Neural progenitor cell (in vitro differentiated cells): ENCODE data around the gene CASP3. TPM values are rescaled to one million over a fixed set of nuclear protein-coding genes. Genes with fewer than 3 reads are reported as not detected.

ENCODE experiments used
- DNase-seq: peaks from one replicate; pipeline ENCODE4 v3.0.0-alpha.2; 2016; ENCODE audit warnings: low spot score
- H2AFZ ChIP-seq: fragments of 200-600 bp; sonication (generic); replicated peaks from 2 replicates; pipeline ENCODE4 v1.6.1; 2016; ENCODE audit warnings: antibody characterized with exemption
- H3F3A ChIP-seq: fragments of 200-600 bp; sonication (generic); 2 replicates; pipeline ENCODE4 v1.6.1; 2016; ENCODE audit warnings: antibody characterized with exemption, low read depth
- H3K27ac ChIP-seq: fragments of 200-600 bp; sonication (generic); 2 replicates; pipeline ENCODE4 v1.5.1; 2016; ENCODE audit warnings: mild to moderate bottlenecking
- H3K27me3 ChIP-seq: fragments of 200-600 bp; sonication (generic); 2 replicates; pipeline ENCODE4 v1.6.1; 2016; ENCODE audit warnings: mild to moderate bottlenecking, moderate library complexity
- H3K36me3 ChIP-seq: fragments of 200-600 bp; sonication (generic); 2 replicates; pipeline ENCODE4 v1.5.1; 2016
- H3K4me1 ChIP-seq: fragments of 200-600 bp; sonication (generic); 2 replicates; pipeline ENCODE4 v1.6.1; 2016; ENCODE audit warnings: mixed run types
- H3K4me2 ChIP-seq: fragments of 200-600 bp; sonication (generic); 2 replicates; pipeline ENCODE4 v1.6.1; 2016
- H3K4me3 ChIP-seq: fragments of 200-600 bp; sonication (generic); 2 replicates; pipeline ENCODE4 v1.5.1; 2016
- H3K79me2 ChIP-seq: fragments of 200-600 bp; sonication (generic); 2 replicates; pipeline ENCODE4 v1.6.1; 2016; ENCODE audit warnings: low read depth
- H3K9ac ChIP-seq: fragments of 200-600 bp; sonication (generic); 2 replicates; pipeline ENCODE4 v1.6.1; 2016
- H3K9me3 ChIP-seq: fragments of 200-600 bp; sonication (generic); 2 replicates; pipeline ENCODE4 v1.5.1; 2016; ENCODE audit warnings: low read depth
- H4K20me1 ChIP-seq: fragments of 200-600 bp; sonication (generic); 2 replicates; pipeline ENCODE4 v1.6.1; 2016; ENCODE audit warnings: low read depth
- H3K27ac Mint-ChIP-seq: 3 replicates; pipeline ENCODE4 v1.8.0; 2021; ENCODE audit warnings: mixed read lengths
- H3K27me3 Mint-ChIP-seq: 2 replicates; pipeline ENCODE4 v1.8.0; 2022; ENCODE audit warnings: low read depth, mild to moderate bottlenecking, inconsistent platforms, moderate library complexity, mixed read lengths; ENCODE audit not compliant: insufficient read depth
- H3K36me3 Mint-ChIP-seq: 3 replicates; pipeline ENCODE4 v1.8.0; 2021; ENCODE audit warnings: mixed read lengths
- H3K4me1 Mint-ChIP-seq: 3 replicates; pipeline ENCODE4 v1.8.0; 2021; ENCODE audit warnings: mixed read lengths
- H3K4me3 Mint-ChIP-seq: 3 replicates; pipeline ENCODE4 v1.8.0; 2021; ENCODE audit warnings: mild to moderate bottlenecking, moderate library complexity, mixed read lengths
- H3K9me3 Mint-ChIP-seq: 3 replicates; pipeline ENCODE4 v1.8.0; 2020; ENCODE audit warnings: mixed read lengths
- EZH2 ChIP-seq: fragments of 200-600 bp; sonication (generic); IDR thresholded peaks from 2 replicates; pipeline ENCODE4 v1.6.1; 2017; ENCODE audit warnings: antibody characterized with exemption, mild to moderate bottlenecking, moderate library complexity
- EZH2phosphoT487 ChIP-seq: fragments of 200-600 bp; sonication (generic); IDR thresholded peaks from 2 replicates; pipeline ENCODE4 v1.6.1; 2017; ENCODE audit warnings: antibody characterized with exemption
- total RNA-seq: library from RNA; depleted of rRNA; stranded (reverse); fragments of >200 nt; gene quantifications from 2 replicates; pipeline ENCODE4 v1.2.3, GENCODE V29; 2015; ENCODE audit warnings: low replicate concordance
- TF ChIP-seq, protein P1 (sequence below): fragments of 200-600 bp; sonication (generic); IDR thresholded peaks from 2 replicates; pipeline ENCODE4 v1.5.1; 2017; ENCODE audit warnings: antibody characterized with exemption, mild to moderate bottlenecking

Gene CASP3
- total RNA-seq, result 46.1 and 69.8 TPM in 2 replicates

DNA sequence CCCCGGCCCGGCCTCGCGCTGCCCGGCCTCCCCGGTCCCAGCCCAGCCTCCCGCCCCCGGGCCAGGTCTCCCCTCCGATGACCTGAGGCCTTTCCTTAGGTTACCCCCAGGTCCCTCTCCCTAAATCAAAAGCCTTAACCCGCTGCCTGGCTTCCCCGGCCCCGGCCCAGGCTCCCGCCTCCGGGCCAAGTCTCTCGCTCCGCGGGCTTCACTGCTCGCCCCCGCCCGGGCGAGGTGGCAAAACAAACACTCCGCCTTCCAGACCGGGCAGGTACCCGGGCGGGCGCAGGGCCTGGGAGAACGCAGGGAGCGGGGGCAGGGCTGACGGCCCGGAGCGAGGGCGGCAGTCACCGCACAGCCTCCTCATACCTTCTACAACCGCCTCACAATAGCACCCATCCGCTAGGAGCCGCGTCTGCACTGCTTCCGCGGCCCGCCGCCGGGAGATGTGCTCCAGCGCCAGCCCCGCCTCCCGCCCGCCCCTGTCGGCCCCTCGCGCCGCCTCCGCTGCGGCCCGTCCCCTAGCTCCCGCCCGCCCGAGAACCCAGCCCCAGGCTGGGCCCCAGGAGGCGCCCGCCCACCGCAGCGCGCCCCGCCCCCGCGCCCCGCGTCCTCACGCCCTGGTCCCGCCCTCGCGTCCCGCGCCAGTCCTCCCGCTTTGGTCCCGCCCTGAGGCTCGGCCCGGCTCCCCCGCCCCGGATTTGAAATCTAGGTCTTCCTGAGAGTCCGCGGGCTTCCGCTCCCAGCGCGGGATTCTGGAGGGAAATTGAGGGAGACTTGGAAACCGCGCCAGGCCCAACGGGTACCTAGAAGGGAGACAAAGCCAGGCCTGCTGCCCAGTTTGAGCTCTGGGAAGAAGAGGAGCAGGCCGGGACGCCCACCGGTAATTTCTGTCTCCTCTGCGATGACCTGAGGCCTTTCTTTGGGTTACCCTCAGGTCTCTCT, at the start of gene CASP3, which contains the start of gene PRIMPOL:
Gene CASP3 (minus strand): TSS at position 422 of the 945 bp plus-strand sequence. CDS start 10,994 bp downstream, outside the sequence.
Gene PRIMPOL (plus strand): TSS at position 713 of the 945 bp plus-strand sequence. CDS start 7,403 bp downstream, outside the sequence.
- peak; percentile 97 for DNase-seq
- Histone ChIP-seq H3K4me1 (peaks cover 29% of the 10 kb centered on the region), H3K27me3 (no peaks in the 10 kb centered on the region), H3K9me3 (no peaks in the 10 kb centered on the region), H4K20me1 (peaks cover 42% of the 10 kb centered on the region), H3K36me3 (no peaks in the 10 kb centered on the region), H3K27ac (peak within 1 kb of the TSS; percentile 89), H2AFZ (peak within 1 kb of the TSS; percentile 59), H3F3A (peaks cover 27% of the 10 kb centered on the region), H3K9ac (peak within 1 kb of the TSS; percentile 79), H3K4me2 (peak within 1 kb of the TSS; percentile 90), H3K4me3 (peak within 1 kb of the TSS; percentile 89), H3K79me2 (peaks cover 59% of the 10 kb centered on the region)
- Mint-ChIP-seq H3K9me3 (no peaks in the 10 kb centered on the region), H3K4me1 (peaks cover 48% of the 10 kb centered on the region), H3K27ac (peak within 1 kb of the TSS; percentile 93), H3K4me3 (peak within 1 kb of the TSS; percentile 93), H3K27me3 (no peaks in the 10 kb centered on the region), H3K36me3 (peaks cover 6% of the 10 kb centered on the region)
- TF ChIP-seq, protein P1, sequence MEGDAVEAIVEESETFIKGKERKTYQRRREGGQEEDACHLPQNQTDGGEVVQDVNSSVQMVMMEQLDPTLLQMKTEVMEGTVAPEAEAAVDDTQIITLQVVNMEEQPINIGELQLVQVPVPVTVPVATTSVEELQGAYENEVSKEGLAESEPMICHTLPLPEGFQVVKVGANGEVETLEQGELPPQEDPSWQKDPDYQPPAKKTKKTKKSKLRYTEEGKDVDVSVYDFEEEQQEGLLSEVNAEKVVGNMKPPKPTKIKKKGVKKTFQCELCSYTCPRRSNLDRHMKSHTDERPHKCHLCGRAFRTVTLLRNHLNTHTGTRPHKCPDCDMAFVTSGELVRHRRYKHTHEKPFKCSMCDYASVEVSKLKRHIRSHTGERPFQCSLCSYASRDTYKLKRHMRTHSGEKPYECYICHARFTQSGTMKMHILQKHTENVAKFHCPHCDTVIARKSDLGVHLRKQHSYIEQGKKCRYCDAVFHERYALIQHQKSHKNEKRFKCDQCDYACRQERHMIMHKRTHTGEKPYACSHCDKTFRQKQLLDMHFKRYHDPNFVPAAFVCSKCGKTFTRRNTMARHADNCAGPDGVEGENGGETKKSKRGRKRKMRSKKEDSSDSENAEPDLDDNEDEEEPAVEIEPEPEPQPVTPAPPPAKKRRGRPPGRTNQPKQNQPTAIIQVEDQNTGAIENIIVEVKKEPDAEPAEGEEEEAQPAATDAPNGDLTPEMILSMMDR, result peak; percentile 27
- TF ChIP-seq EZH2, result no peak
- TF ChIP-seq EZH2phosphoT487, result no peak

DNA sequence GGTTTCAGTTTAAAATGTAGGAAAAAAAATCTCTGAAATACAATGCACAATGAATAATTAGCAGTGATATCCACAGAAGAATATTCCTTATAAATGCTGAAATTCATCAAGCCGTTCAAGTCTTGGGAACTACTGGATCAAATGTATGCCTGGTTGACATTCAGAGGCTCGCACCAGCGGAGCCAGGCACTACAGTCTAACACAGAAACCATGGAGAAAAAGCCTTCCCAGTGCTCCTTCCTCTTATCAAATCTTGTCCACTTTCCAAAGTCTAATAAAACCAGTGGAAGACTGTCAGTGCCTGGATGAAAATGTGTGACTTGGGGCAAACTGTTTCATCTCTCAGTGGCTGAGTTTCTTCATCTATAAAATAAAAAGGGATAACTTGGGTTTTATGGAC, 48.7 kb upstream of the CASP3 start:
- TF ChIP-seq EZH2phosphoT487, result no peak
- TF ChIP-seq, protein P1, result no peak
- no peak for TF ChIP-seq EZH2
- Histone ChIP-seq H3K79me2 (no peaks in the 10 kb centered on the region), H3K9me3 (no peaks in the 10 kb centered on the region), H3K27ac (no peak overlapping the region), H3F3A (peaks cover 31% of the 10 kb centered on the region), H3K4me2 (no peak overlapping the region), H4K20me1 (no peaks in the 10 kb centered on the region), H3K9ac (no peak overlapping the region), H2AFZ (no peak overlapping the region), H3K36me3 (peaks cover 13% of the 10 kb centered on the region), H3K27me3 (no peaks in the 10 kb centered on the region), H3K4me1 (no peaks in the 10 kb centered on the region), H3K4me3 (no peak overlapping the region)
- DNase-seq, result no peak
- H3K9me3 Mint-ChIP-seq, result no peaks in the 10 kb centered on the region
- no peak overlapping the region for H3K27ac Mint-ChIP-seq
- no peak overlapping the region for H3K4me3 Mint-ChIP-seq
- no peaks in the 10 kb centered on the region for H3K27me3 Mint-ChIP-seq
- H3K36me3 Mint-ChIP-seq, result peaks cover 26% of the 10 kb centered on the region
- no peaks in the 10 kb centered on the region for H3K4me1 Mint-ChIP-seq

DNA sequence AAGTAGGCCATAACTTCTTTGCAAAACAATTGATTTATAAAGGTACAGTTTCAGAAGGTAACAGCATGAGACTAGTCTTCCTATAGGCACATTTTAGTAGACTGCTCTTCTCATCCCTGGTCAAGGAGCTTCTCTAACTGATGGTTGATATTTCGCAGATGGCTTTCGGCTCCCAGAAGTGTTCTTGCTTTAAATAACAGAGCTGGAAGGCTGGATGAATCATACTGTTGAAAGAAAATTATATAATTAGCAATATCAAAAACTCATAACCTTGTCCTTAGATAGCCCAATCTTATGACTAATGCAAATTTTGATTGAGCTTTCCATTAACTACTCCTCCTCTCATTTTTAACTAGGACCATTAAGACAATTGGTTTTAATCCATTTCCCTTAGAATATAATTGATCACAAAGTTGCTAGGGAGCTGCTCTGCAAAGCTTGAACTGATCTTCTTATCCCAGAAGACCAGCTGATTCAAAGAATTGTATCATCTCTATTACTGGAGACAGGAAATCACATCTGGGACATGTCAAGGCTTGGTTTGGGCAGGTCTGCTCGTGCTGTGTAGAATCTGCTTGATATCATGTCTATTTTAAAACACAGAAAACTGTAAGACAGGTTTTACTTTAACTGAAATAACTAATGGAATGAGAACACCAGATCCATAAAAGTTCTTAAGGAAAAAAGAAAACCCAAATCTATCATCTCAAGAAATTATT, 46.1 kb upstream of the CASP3 start:
- DNase-seq, result no peak
- Mint-ChIP-seq H3K27me3 (no peaks in the 10 kb centered on the region), H3K4me3 (no peak overlapping the region), H3K36me3 (peaks cover 27% of the 10 kb centered on the region), H3K9me3 (no peaks in the 10 kb centered on the region), H3K27ac (no peak overlapping the region), H3K4me1 (no peaks in the 10 kb centered on the region)
- peak overlapping the region; percentile 22 for H3K27ac ChIP-seq
- no peaks in the 10 kb centered on the region for H3K9me3 ChIP-seq
- no peaks in the 10 kb centered on the region for H3K79me2 ChIP-seq
- H3K4me2 ChIP-seq, result no peak overlapping the region
- H3K4me1 ChIP-seq, result no peaks in the 10 kb centered on the region
- H3K9ac ChIP-seq, result no peak overlapping the region
- peaks cover 9% of the 10 kb centered on the region for H3K36me3 ChIP-seq
- H3K27me3 ChIP-seq, result no peaks in the 10 kb centered on the region
- H3K4me3 ChIP-seq, result no peak overlapping the region
- TF ChIP-seq, protein P1, result no peak
- no peak for TF ChIP-seq EZH2
- TF ChIP-seq EZH2phosphoT487, result no peak
- H2AFZ ChIP-seq, result no peak overlapping the region
- H4K20me1 ChIP-seq, result no peaks in the 10 kb centered on the region
- peaks cover 48% of the 10 kb centered on the region for H3F3A ChIP-seq
